Activated B cell treated with CpG ODN at 0.5 μM for 24 hours (primary cell): Measurements from ENCODE around the gene EIF4E3. TPM values are rescaled to one million over a fixed set of nuclear protein-coding genes. Genes with fewer than 3 reads are reported as not detected.
A peak's percentile ranks its signal among the peaks of the same experiment; 100 is the strongest.

Experiments used
- ATAC-seq: fragments of 200-7000 bp; cut with Tn5 transposase; one replicate; pipeline ENCODE4 v1.10.0; 2021; ENCODE audit warnings: low read depth, mild to moderate bottlenecking, moderate library complexity
- CTCF ChIA-PET: fragments of 350-600 bp; sonication (Branson Sonifier 250); formaldehyde crosslinking; loops from one replicate; lab custom pipeline; 2021; ENCODE audit warnings: antibody characterized with exemption; lab: Charles Lee
- POLR2A ChIA-PET: fragments of 350-600 bp; sonication (Branson Sonifier 250); formaldehyde crosslinking; loops from one replicate; lab custom pipeline; 2021; ENCODE audit warnings: antibody characterized with exemption; lab: Charles Lee
- DNase-seq: peaks from one replicate; pipeline ENCODE4 v3.0.0; 2022
- H3K27ac Mint-ChIP-seq: one replicate; pipeline ENCODE4 v1.8.0; 2020; ENCODE audit warnings: mixed read lengths
- H3K27me3 Mint-ChIP-seq: one replicate; pipeline ENCODE4 v1.8.0; 2021; ENCODE audit warnings: mixed read lengths
- H3K36me3 Mint-ChIP-seq: one replicate; pipeline ENCODE4 v1.8.0; 2021; ENCODE audit warnings: low read depth, mixed read lengths
- H3K4me1 Mint-ChIP-seq: one replicate; pipeline ENCODE4 v1.8.0; 2021; ENCODE audit warnings: mixed read lengths
- H3K4me3 Mint-ChIP-seq: one replicate; pipeline ENCODE4 v1.8.0; 2020; ENCODE audit warnings: mild to moderate bottlenecking, mixed read lengths
- H3K9me3 Mint-ChIP-seq: one replicate; pipeline ENCODE4 v1.8.0; 2020; ENCODE audit warnings: mixed read lengths
- intact Hi-C: fragments of 100-400 bp; cut with micrococcal nuclease; formaldehyde crosslinking; loops from one replicate; pipeline ENCODE4 v1.15.1; 2024
- total RNA-seq: library from RNA; stranded (reverse); gene quantifications from 2 replicates; pipeline ENCODE4 v1.2.3, GENCODE V29; 2022
- TF ChIP-seq, protein P1 (sequence below): fragments of 200-600 bp; IDR thresholded peaks from one replicate; pipeline ENCODE4 v1.8.0; 2022; ENCODE audit warnings: antibody characterized with exemption, mild to moderate bottlenecking

EIF4E3 gene
- total RNA-seq, 1 donor from 2014 or later, result 2.0 TPM

DNA sequence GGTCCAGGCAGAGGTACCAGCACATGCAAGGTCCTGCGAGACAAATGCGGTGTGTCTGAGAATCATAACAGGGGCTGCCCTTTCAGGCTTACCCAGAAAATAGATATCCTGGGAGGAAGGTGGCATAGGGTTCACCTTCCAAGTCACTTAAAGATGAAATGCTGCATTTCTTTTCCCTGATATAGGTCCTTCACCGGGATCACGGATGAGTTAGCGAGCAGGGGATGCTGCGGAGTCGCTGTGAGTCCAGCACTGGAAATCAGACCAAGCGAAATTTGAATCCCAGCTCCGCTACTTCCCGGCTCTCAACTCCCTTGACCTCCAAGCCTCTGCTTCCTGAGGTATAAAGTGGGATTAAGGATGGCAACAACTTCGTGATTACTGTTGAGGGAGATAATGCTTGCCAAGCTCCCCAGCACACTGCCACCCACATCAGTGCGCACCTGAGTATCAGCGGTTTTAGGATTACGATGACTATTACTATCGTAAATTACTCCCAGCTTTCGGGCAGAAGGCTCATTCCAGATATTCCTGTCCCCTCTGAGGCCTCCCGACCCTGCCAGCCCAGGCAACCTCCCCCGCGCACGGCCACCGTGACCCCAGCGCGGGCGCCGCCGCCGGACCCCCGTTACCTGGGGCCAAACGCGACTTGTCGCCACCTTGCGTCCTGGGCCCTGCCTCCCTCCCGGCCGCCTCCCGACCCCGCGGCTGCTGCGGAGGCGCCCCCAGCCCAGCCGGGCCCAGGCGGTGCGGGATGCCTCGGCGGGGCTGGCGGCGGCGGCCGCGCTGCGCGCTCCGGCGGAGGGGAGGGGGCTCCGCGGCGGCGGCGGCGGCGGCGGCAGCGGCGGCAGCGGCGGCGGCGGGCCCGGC, 27.9 kb upstream of the EIF4E3 start:
- Mint-ChIP-seq H3K4me1 (peaks cover 8% of the 10 kb centered on the region), H3K27ac (no peak overlapping the region), H3K9me3 (no peaks in the 10 kb centered on the region), H3K4me3 (peak overlapping the region; percentile 15), H3K36me3 (no peaks in the 10 kb centered on the region), H3K27me3 (peaks cover 56% of the 10 kb centered on the region)
- ChIA-PET CTCF (no interaction called here), POLR2A (no interaction called here)
- no peak for DNase-seq
- intact Hi-C loops, result no loop called here
- TF ChIP-seq, protein P1, sequence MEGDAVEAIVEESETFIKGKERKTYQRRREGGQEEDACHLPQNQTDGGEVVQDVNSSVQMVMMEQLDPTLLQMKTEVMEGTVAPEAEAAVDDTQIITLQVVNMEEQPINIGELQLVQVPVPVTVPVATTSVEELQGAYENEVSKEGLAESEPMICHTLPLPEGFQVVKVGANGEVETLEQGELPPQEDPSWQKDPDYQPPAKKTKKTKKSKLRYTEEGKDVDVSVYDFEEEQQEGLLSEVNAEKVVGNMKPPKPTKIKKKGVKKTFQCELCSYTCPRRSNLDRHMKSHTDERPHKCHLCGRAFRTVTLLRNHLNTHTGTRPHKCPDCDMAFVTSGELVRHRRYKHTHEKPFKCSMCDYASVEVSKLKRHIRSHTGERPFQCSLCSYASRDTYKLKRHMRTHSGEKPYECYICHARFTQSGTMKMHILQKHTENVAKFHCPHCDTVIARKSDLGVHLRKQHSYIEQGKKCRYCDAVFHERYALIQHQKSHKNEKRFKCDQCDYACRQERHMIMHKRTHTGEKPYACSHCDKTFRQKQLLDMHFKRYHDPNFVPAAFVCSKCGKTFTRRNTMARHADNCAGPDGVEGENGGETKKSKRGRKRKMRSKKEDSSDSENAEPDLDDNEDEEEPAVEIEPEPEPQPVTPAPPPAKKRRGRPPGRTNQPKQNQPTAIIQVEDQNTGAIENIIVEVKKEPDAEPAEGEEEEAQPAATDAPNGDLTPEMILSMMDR, result no peak
- ATAC-seq, result no peak

DNA sequence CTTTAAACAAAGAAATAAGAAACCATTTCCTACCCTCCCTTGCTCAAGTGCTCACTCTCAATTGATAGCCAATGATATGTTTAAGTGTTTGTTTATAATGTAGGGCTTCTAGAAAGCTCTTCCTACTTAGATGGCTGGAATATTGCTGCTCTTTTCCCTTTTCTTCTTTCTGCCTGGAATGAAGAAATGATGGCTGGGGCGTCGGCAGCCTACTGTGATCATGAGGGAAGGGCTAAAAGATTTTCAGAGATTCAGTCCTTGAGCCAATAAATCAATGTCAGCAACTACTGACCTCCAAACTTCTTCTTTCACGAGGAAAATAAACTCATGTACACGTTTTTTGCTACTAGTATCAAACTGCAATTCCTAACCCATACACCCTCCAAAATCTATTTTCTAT, 26.4 kb upstream of the EIF4E3 start:
- H3K27me3 Mint-ChIP-seq, result peaks cover 45% of the 10 kb centered on the region
- TF ChIP-seq, protein P1, result no peak
- ATAC-seq (no peak), DNase-seq (no peak)
- no peak overlapping the region for H3K4me3 Mint-ChIP-seq
- H3K36me3 Mint-ChIP-seq, result no peaks in the 10 kb centered on the region
- H3K9me3 Mint-ChIP-seq, result no peaks in the 10 kb centered on the region
- CTCF ChIA-PET, result no interaction called here
- peaks cover 8% of the 10 kb centered on the region for H3K4me1 Mint-ChIP-seq
- POLR2A ChIA-PET, result no interaction called here
- no peak overlapping the region for H3K27ac Mint-ChIP-seq
- intact Hi-C loops, result no loop called here

DNA sequence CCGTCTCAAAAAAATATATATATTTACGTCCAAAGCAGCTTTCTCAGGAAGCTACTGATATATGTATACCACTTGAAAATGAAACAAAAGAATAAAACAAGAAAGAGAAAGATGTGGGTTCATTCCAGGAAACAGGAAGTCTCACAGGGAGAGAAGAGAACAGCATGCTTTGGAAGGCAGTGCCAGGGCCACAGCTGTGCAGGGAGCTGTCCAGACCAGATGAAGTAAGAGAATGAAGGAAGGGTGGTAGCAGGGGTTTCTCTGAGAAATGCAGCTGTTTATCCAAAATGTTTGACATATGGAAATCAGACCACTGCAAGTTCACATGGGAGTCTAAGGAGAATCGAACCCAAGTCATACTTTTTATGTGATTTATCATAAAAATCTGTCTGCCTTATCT, 19.5 kb upstream of the EIF4E3 start:
- peaks cover 36% of the 10 kb centered on the region for H3K9me3 Mint-ChIP-seq

DNA sequence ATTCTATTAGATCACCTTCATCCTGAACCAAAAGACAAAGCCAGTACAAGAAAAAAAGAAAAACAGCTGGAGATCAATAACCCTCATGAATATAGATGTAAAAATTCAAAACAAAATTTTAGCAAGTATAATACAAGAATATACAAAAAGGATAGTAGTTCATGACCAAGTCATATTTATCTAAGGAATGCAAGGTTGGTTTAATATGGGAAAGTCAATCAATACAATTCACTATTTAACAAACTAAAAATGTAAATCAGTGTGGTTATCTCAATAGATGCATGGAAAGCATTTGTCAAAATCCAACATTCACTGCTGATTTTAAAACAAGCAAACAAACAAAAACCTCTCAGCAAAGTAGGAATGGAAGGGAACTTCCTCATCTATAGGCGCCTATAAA, 17.4 kb upstream of the EIF4E3 start:
- TF ChIP-seq, protein P1, result no peak
- intact Hi-C loops, result no loop called here
- Mint-ChIP-seq H3K27me3 (peaks cover 6% of the 10 kb centered on the region), H3K4me1 (no peaks in the 10 kb centered on the region), H3K4me3 (no peak overlapping the region), H3K9me3 (peaks cover 36% of the 10 kb centered on the region), H3K36me3 (peaks cover 2% of the 10 kb centered on the region), H3K27ac (no peak overlapping the region)
- no peak for DNase-seq
- ChIA-PET POLR2A (no interaction called here), CTCF (no interaction called here)
- no peak for ATAC-seq

More for the DNA sequence above, 19.5 kb upstream of the EIF4E3 start:
- ChIA-PET POLR2A (no interaction called here), CTCF (no interaction called here)
- Mint-ChIP-seq H3K27ac (no peak overlapping the region), H3K27me3 (peaks cover 4% of the 10 kb centered on the region), H3K4me1 (no peaks in the 10 kb centered on the region), H3K4me3 (no peak overlapping the region), H3K36me3 (peaks cover 2% of the 10 kb centered on the region)
- ATAC-seq, result no peak
- DNase-seq, result no peak
- intact Hi-C loops, result no loop called here
- TF ChIP-seq, protein P1, result no peak

DNA sequence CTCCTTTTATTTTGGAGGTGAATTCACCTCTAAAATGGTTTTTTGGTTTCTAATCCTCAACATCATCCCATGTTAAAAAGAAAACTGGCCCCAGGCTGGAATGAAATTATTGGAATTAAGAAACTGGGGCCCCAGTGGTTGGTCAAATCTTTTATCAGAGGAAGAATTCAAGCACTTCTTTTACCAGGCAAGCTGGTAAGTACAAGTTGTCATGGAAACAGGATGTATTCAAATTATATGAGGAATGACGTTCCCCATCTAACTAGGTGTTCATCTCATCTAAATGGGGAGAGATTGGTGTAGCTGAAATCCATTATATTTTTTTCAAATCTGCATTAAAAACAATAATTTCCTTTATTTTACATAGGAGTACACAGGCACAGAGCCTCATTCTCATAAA, 9.7 kb upstream of the EIF4E3 start:
- Mint-ChIP-seq H3K4me1 (peaks cover 1% of the 10 kb centered on the region), H3K36me3 (no peaks in the 10 kb centered on the region), H3K27me3 (peaks cover 25% of the 10 kb centered on the region), H3K27ac (no peak overlapping the region), H3K9me3 (peaks cover 4% of the 10 kb centered on the region), H3K4me3 (no peak overlapping the region)
- POLR2A ChIA-PET, result no interaction called here
- TF ChIP-seq, protein P1, result no peak
- DNase-seq (no peak), ATAC-seq (no peak)
- intact Hi-C loops, result no loop called here
- CTCF ChIA-PET, result interaction anchor here (0.7 kb wide), 1 partner anchor 1351 kb away, joined by 3 read pairs; no protein-coding TSS in a partner anchor
